ENCODE results near the gene DNAJB13. TPM values are rescaled to one million over a fixed set of nuclear protein-coding genes. Genes with fewer than 3 reads are reported as not detected.

The DNAJB13 gene
- total RNA-seq, 1 donor from 2014 or later = 1.2 TPM

- H3K27ac ChIP-seq (ENCODE audit: low read depth, low read length) = no peak overlapping the region
- no peak overlapping the region for H3K4me2 ChIP-seq (ENCODE audit: low read length)
- TF ChIP-seq EZH2 (IDR thresholded peaks at IDR 0.05; ENCODE audit: insufficient read depth, low read length) = no peak
- no peak for TF ChIP-seq CTCF (IDR thresholded peaks at IDR 0.05; ENCODE audit: insufficient read depth, low read depth, low read length)
- H3K36me3 Mint-ChIP-seq (ENCODE audit: low read depth, unreplicated experiment) = peaks cover 30% of the 10 kb centered on the region
- no peak overlapping the region for H2AFZ ChIP-seq (ENCODE audit: low read depth, low read length)
- H3K27me3 Mint-ChIP-seq (ENCODE audit: low read depth, unreplicated experiment) = no peaks in the 10 kb centered on the region
- no peaks in the 10 kb centered on the region for H3K27me3 ChIP-seq (ENCODE audit: insufficient read depth, low read length)
- no peaks in the 10 kb centered on the region for H3K79me2 ChIP-seq (ENCODE audit: insufficient read depth, low read length)
- FAIRE-seq = no peak
- no peak overlapping the region for H3K9ac ChIP-seq (ENCODE audit: low read length)
- no peak overlapping the region for H3K4me3 ChIP-seq (ENCODE audit: insufficient read depth, low read depth, low read length)
- DNase-seq (ENCODE audit: low read depth) = no peak
- no peaks in the 10 kb centered on the region for H3K4me1 ChIP-seq (ENCODE audit: insufficient read depth, low read length)
- peaks cover 6% of the 10 kb centered on the region for H3K4me1 Mint-ChIP-seq (ENCODE audit: low read depth, unreplicated experiment)
- H3K27ac Mint-ChIP-seq (ENCODE audit: unreplicated experiment) = no peak overlapping the region
- peaks cover 2% of the 10 kb centered on the region for H3K36me3 ChIP-seq (ENCODE audit: insufficient read depth, low read length)
- no peaks in the 10 kb centered on the region for H3K9me3 Mint-ChIP-seq (ENCODE audit: unreplicated experiment)
- H3K4me3 Mint-ChIP-seq (ENCODE audit: unreplicated experiment) = no peak overlapping the region
- H4K20me1 ChIP-seq (ENCODE audit: insufficient read depth, low read length) = no peaks in the 10 kb centered on the region
- no peaks in the 10 kb centered on the region for H3K9me3 ChIP-seq (ENCODE audit: insufficient read depth, low read depth, low read length)
Measured at GRCh38 chr11:73972620-73973449, 22.0 kb downstream of the DNAJB13 start.

- H3K27me3 Mint-ChIP-seq (ENCODE audit: low read depth, unreplicated experiment) = no peaks in the 10 kb centered on the region
- H3K27ac Mint-ChIP-seq (ENCODE audit: unreplicated experiment) = no peak overlapping the region
- Histone ChIP-seq H3K27me3 (ENCODE audit: insufficient read depth, low read length) (no peaks in the 10 kb centered on the region), H3K79me2 (ENCODE audit: insufficient read depth, low read length) (no peaks in the 10 kb centered on the region), H3K4me1 (ENCODE audit: insufficient read depth, low read length) (no peaks in the 10 kb centered on the region), H2AFZ (ENCODE audit: low read depth, low read length) (no peak overlapping the region), H3K9ac (ENCODE audit: low read length) (no peak overlapping the region), H3K4me2 (ENCODE audit: low read length) (no peak overlapping the region), H3K36me3 (ENCODE audit: insufficient read depth, low read length) (peaks cover 2% of the 10 kb centered on the region), H4K20me1 (ENCODE audit: insufficient read depth, low read length) (no peaks in the 10 kb centered on the region), H3K9me3 (ENCODE audit: insufficient read depth, low read depth, low read length) (no peaks in the 10 kb centered on the region), H3K4me3 (ENCODE audit: insufficient read depth, low read depth, low read length) (no peak overlapping the region), H3K27ac (ENCODE audit: low read depth, low read length) (no peak overlapping the region)
- FAIRE-seq = no peak
- no peak overlapping the region for H3K4me3 Mint-ChIP-seq (ENCODE audit: unreplicated experiment)
- H3K4me1 Mint-ChIP-seq (ENCODE audit: low read depth, unreplicated experiment) = peaks cover 13% of the 10 kb centered on the region
- no peaks in the 10 kb centered on the region for H3K9me3 Mint-ChIP-seq (ENCODE audit: unreplicated experiment)
- H3K36me3 Mint-ChIP-seq (ENCODE audit: low read depth, unreplicated experiment) = peaks cover 38% of the 10 kb centered on the region
- TF ChIP-seq CTCF (IDR thresholded peaks at IDR 0.05; ENCODE audit: insufficient read depth, low read depth, low read length) = no peak
- no peak for TF ChIP-seq EZH2 (IDR thresholded peaks at IDR 0.05; ENCODE audit: insufficient read depth, low read length)
- DNase-seq (ENCODE audit: low read depth) = no peak
Measured at GRCh38 chr11:73974604-73975478, 24.0 kb downstream of the DNAJB13 start.
